GM12873 (cell line): ENCODE measurements around the gene AMDHD2.

Source experiments
- CTCF ChIP-seq: IDR thresholded peaks from 2 replicates; pipeline ENCODE4 v1.5.1; 2012; ENCODE audit warnings: low read depth, mild to moderate bottlenecking, moderate library complexity, low read length, control low read depth; ENCODE audit not compliant: insufficient read depth; ENCODE audit errors: missing control alignments

AMDHD2 gene

GRCh38 chr16:2497695-2498484 lies 22.3 kb upstream of the AMDHD2 start:
- no peak for TF ChIP-seq CTCF

GRCh38 chr16:2498531-2499253 lies 21.5 kb upstream of the AMDHD2 start:
- TF ChIP-seq CTCF = no peak

- TF ChIP-seq CTCF = no peak
Measured at GRCh38 chr16:2499454-2499853, 20.7 kb upstream of the AMDHD2 start.

GRCh38 chr16:2499890-2500429 lies 20.2 kb upstream of the AMDHD2 start:
- TF ChIP-seq CTCF = no peak

GRCh38 chr16:2500430-2500917 lies 19.7 kb upstream of the AMDHD2 start:
- peak; percentile 7 for TF ChIP-seq CTCF

- TF ChIP-seq CTCF = peak; percentile 99
Measured at GRCh38 chr16:2500918-2501750, 19.0 kb upstream of the AMDHD2 start.
